ENCODE results near the gene GNMT.

DNA sequence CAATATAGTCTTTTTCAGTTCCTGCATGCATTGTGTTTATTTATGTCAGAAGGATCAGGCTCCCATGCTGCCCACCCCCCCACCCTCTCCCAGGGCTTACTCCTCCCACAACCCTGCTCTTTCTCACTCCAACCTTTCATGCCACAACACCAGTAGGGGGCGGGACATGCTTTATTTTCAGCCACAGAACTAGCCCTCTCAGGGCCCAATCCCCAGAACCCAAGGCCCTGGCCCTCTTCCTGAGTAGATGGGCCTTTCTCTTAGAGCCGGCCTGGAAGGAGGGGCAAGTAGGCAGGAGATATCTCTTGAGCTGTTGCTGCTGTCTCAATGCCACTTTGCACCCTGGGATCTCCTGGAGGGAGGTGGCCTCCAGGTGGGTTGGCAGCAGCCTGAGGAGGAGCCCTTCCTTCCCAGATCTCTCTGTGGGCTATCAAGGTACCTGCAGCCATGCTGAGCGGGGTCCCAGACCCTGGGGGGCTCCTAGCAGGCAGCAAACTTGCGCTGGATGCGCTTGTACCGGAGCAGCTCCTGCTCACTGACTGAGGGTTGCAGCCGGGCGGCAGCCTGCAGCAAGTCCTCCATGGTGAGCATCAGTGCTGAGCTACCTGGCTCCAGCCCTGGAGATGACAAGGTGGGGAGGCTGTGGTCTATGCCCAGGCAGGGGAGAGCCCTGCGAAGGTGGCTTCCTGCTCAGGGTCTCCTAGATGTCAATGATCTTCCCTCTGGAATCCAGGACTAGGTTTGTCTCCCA lies 3.5 kb downstream of the GNMT start:
- TF ChIP-seq, protein P1, sequence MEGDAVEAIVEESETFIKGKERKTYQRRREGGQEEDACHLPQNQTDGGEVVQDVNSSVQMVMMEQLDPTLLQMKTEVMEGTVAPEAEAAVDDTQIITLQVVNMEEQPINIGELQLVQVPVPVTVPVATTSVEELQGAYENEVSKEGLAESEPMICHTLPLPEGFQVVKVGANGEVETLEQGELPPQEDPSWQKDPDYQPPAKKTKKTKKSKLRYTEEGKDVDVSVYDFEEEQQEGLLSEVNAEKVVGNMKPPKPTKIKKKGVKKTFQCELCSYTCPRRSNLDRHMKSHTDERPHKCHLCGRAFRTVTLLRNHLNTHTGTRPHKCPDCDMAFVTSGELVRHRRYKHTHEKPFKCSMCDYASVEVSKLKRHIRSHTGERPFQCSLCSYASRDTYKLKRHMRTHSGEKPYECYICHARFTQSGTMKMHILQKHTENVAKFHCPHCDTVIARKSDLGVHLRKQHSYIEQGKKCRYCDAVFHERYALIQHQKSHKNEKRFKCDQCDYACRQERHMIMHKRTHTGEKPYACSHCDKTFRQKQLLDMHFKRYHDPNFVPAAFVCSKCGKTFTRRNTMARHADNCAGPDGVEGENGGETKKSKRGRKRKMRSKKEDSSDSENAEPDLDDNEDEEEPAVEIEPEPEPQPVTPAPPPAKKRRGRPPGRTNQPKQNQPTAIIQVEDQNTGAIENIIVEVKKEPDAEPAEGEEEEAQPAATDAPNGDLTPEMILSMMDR (IDR thresholded peaks at IDR 0.05; ENCODE audit: low read depth, low read length) = peak; percentile 53
- TF ChIP-seq EZH2phosphoT487 (IDR thresholded peaks at IDR 0.05; ENCODE audit: low read depth) = no peak
